GM10266 (cell line): ENCODE data around the gene LRRC1.

ENCODE experiments used
- DNase-seq: peaks from one replicate; pipeline ENCODE4 v3.0.0; 2012; ENCODE audit errors: extremely low spot score
- TF ChIP-seq, protein P1 (sequence below): IDR thresholded peaks from 2 replicates; pipeline ENCODE4 v1.5.1; 2012; ENCODE audit warnings: mild to moderate bottlenecking, low read depth; ENCODE audit not compliant: control insufficient read depth, insufficient read depth; ENCODE audit errors: missing control alignments

The LRRC1 gene

GRCh38 chr6:53937461-53937860 is 142.7 kb downstream of the LRRC1 start:
- no peak for DNase-seq
- TF ChIP-seq, protein P1, sequence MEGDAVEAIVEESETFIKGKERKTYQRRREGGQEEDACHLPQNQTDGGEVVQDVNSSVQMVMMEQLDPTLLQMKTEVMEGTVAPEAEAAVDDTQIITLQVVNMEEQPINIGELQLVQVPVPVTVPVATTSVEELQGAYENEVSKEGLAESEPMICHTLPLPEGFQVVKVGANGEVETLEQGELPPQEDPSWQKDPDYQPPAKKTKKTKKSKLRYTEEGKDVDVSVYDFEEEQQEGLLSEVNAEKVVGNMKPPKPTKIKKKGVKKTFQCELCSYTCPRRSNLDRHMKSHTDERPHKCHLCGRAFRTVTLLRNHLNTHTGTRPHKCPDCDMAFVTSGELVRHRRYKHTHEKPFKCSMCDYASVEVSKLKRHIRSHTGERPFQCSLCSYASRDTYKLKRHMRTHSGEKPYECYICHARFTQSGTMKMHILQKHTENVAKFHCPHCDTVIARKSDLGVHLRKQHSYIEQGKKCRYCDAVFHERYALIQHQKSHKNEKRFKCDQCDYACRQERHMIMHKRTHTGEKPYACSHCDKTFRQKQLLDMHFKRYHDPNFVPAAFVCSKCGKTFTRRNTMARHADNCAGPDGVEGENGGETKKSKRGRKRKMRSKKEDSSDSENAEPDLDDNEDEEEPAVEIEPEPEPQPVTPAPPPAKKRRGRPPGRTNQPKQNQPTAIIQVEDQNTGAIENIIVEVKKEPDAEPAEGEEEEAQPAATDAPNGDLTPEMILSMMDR = no peak

GRCh38 chr6:53938810-53939209 is 144.0 kb downstream of the LRRC1 start:
- TF ChIP-seq, protein P1 = no peak
- DNase-seq = no peak

DNA sequence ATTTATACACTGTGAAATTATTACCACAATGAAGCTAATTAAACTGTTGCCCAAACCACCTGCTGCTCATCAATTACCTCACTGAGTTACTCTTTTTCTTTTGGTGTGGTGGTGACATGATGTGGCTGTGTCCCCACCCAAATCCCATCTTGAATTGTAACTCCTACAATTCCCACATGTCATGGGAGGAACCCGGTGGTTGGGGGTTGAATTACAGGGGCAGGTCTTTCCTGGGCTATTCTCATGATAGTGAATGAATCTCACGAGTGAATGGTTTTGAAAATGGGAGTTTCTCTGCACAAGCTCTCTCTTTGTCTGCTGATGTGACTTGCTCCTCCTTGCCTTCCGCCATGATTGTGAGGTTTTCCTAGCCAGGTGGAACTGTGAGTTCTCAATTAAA is 145.0 kb downstream of the LRRC1 start:
- TF ChIP-seq, protein P1 = no peak
- no peak for DNase-seq

DNA sequence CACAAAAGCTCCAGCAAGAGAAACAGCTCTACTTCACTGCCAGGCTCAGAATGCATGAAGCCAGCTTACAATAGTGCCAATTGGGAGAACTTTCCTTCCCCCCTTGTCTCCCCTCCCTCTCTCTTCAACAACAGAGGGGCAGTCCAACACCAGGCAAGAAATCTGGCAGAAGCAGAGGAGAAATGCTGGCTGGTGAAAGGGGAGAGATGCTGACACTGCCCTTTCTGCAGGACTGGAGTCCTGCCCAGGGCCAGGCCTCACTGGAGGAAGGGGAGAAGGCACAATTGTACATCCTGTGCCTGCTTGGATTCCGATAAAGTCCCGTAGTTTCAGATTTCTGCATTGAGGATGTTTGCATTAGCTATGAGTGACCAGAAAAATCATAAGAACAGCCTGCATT is 148.6 kb downstream of the LRRC1 start:
- TF ChIP-seq, protein P1 = no peak
- no peak for DNase-seq

GRCh38 chr6:53944091-53944490 is 149.3 kb downstream of the LRRC1 start:
- DNase-seq = no peak
- TF ChIP-seq, protein P1 = no peak

- DNase-seq = no peak
- TF ChIP-seq, protein P1 = no peak
Observed at GRCh38 chr6:53944543-53944942, 149.7 kb downstream of the LRRC1 start.

GRCh38 chr6:53945765-53946407 is 151.1 kb downstream of the LRRC1 start:
- DNase-seq = no peak
- TF ChIP-seq, protein P1 = no peak
